M059J (cell line): ENCODE measurements around the gene TP63. TPM values are rescaled to one million over a fixed set of nuclear protein-coding genes. Genes with fewer than 3 reads are reported as not detected.

Experiments used
- DNase-seq: peaks from one replicate; pipeline ENCODE4 v3.0.0-alpha.2; 2012; ENCODE audit warnings: low read depth
- total RNA-seq: library from RNA; depleted of rRNA; stranded (reverse); fragments of >200 nt; shearing (Covaris generic); gene quantifications from 2 replicates; pipeline ENCODE4 v1.2.3, GENCODE V29; 2014

TP63 gene
- total RNA-seq, 1 experiment from 2014 or later = not detected

- no peak for DNase-seq
Observed at GRCh38 chr3:189776149-189776824, 145.1 kb downstream of the TP63 start.

- DNase-seq = no peak
Observed at GRCh38 chr3:189778340-189778950, 147.3 kb downstream of the TP63 start.

GRCh38 chr3:189779166-189779565 lies 148.0 kb downstream of the TP63 start:
- no peak for DNase-seq

- DNase-seq = no peak
Observed at GRCh38 chr3:189780546-189781270, 149.5 kb downstream of the TP63 start.

GRCh38 chr3:189781415-189781814 lies 150.2 kb downstream of the TP63 start:
- DNase-seq = no peak

GRCh38 chr3:189786479-189787064 lies 155.4 kb downstream of the TP63 start:
- DNase-seq = no peak

- DNase-seq = peak; percentile 10
Observed at GRCh38 chr3:189787191-189787590, 156.0 kb downstream of the TP63 start.

GRCh38 chr3:189787632-189788031 lies 156.4 kb downstream of the TP63 start:
- DNase-seq = peak; percentile 66

GRCh38 chr3:189789432-189789831 lies 158.2 kb downstream of the TP63 start:
- DNase-seq = no peak

GRCh38 chr3:189790658-189791057 lies 159.5 kb downstream of the TP63 start:
- DNase-seq = no peak

- peak; percentile 9 for DNase-seq
Observed at GRCh38 chr3:189792046-189792929, 161.1 kb downstream of the TP63 start.

GRCh38 chr3:189794518-189794917 lies 163.3 kb downstream of the TP63 start:
- DNase-seq = no peak

GRCh38 chr3:189797103-189797750 lies 166.0 kb downstream of the TP63 start:
- no peak for DNase-seq

- no peak for DNase-seq
Observed at GRCh38 chr3:189799366-189799765, 168.2 kb downstream of the TP63 start.

- no peak for DNase-seq
Observed at GRCh38 chr3:189800436-189800835, 169.2 kb downstream of the TP63 start.

- DNase-seq = no peak
Observed at GRCh38 chr3:189803254-189803653, 172.1 kb downstream of the TP63 start.

GRCh38 chr3:189805375-189806067 lies 174.3 kb downstream of the TP63 start:
- DNase-seq = no peak

- no peak for DNase-seq
Observed at GRCh38 chr3:189806171-189806951, 175.2 kb downstream of the TP63 start.

GRCh38 chr3:189808246-189809007 lies 177.2 kb downstream of the TP63 start:
- no peak for DNase-seq
